Measurements from ENCODE around the gene B3GAT3.
"Not testable (repeated sequence)": the region's sequence is repeated elsewhere in the genome, so short reads cannot be mapped to it uniquely, and the experiment has no call there.

B3GAT3 gene

GRCh38 chr11:62577046-62577714, 44.6 kb downstream of the B3GAT3 start:
- DNase-seq (ENCODE audit: low read depth) = no peak

- no peak for DNase-seq (ENCODE audit: low read depth)
These were observed 45.9 kb downstream of the B3GAT3 start for GRCh38 chr11:62575837-62576236.

- DNase-seq (ENCODE audit: low read depth) = no peak
These were observed 46.6 kb downstream of the B3GAT3 start for GRCh38 chr11:62575156-62575555.

GRCh38 chr11:62574363-62575071, 47.3 kb downstream of the B3GAT3 start:
- DNase-seq (ENCODE audit: low read depth) = no peak

- DNase-seq (ENCODE audit: low read depth) = peak; percentile 100
These were observed 48.0 kb downstream of the B3GAT3 start, which contains the start of gene EEF1G for GRCh38 chr11:62573592-62574362. Gene EEF1G (minus strand): TSS chr11:62573891. CDS start chr11:62573842, 49 bp downstream.

GRCh38 chr11:62573006-62573591, 48.7 kb downstream of the B3GAT3 start:
- no peak for DNase-seq (ENCODE audit: low read depth)

DNA sequence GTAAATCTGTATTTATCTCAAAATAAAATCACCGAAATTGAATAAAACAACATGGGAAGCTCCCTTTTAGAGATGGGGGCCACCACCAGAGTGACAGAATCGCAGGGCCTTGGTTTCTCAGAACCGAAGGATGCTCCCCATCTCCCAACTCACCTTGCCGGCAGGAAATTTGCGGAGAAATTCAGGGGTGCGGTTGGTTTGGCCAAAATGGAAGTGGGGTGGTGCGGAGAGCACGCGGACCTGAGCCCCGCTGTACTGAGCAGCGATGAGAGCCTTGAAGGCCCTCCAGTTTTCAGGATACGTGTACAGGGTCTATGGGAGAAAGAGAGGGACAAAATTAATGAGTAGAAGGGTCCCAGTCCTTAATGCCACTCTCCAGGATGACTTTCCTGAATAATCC, 49.4 kb downstream of the B3GAT3 start:
- DNase-seq (ENCODE audit: low read depth) = no peak

GRCh38 chr11:62571493-62571892, 50.3 kb downstream of the B3GAT3 start:
- DNase-seq (ENCODE audit: low read depth) = not testable (repeated sequence)

- not testable (repeated sequence) for DNase-seq (ENCODE audit: low read depth)
These were observed 50.9 kb downstream of the B3GAT3 start for GRCh38 chr11:62570903-62571302.

GRCh38 chr11:62569611-62570010, 52.2 kb downstream of the B3GAT3 start:
- DNase-seq (ENCODE audit: low read depth) = no peak

GRCh38 chr11:62567018-62567633, 54.7 kb downstream of the B3GAT3 start:
- DNase-seq (ENCODE audit: low read depth) = no peak

DNA sequence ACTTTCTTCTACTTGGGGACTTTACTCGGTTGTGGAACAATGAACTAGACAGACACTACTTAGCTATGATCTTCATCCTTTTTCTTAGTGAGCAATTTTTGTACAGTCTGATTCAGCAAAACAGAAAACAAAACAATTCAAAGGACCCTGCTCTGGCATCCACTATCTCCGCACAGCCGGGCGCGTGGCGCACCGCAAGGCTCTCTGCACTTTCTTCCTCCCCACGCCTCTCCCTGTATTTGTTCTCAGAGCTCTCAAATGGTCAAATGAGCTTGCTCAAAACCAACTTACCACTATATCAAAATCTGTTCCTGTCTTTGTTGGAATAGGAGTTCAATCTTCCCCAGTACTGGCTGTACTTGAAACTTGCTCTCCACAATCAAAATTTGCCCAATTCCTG, 55.5 kb downstream of the B3GAT3 start:
- DNase-seq (ENCODE audit: low read depth) = no peak

All from GM04504 (cell line).